ENCODE data around the gene KLHDC8A.
"Not testable (repeated sequence)": the region's sequence is repeated elsewhere in the genome, so short reads cannot be mapped to it uniquely, and the experiment has no call there.

DNA sequence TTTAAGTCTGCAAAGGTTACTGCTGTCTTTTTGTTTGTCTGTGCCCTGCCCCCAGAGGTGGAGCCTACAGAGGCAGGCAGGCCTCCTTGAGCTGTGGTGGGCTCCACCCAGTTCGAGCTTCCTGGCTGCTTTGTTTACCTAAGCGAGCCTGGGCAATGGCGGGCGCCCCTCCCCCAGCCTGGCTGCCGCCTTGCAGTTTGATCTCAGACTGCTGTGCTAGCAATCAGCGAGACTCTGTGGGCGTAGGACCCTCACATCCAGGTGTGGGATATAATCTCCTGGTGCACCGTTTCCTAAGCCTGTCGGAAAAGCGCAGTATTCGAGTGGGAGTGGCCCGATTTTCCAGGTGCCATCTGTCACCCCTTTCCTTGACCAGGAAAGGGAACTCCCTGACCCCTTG is 49.5 kb upstream of the KLHDC8A start:
- TF ChIP-seq, protein P1, sequence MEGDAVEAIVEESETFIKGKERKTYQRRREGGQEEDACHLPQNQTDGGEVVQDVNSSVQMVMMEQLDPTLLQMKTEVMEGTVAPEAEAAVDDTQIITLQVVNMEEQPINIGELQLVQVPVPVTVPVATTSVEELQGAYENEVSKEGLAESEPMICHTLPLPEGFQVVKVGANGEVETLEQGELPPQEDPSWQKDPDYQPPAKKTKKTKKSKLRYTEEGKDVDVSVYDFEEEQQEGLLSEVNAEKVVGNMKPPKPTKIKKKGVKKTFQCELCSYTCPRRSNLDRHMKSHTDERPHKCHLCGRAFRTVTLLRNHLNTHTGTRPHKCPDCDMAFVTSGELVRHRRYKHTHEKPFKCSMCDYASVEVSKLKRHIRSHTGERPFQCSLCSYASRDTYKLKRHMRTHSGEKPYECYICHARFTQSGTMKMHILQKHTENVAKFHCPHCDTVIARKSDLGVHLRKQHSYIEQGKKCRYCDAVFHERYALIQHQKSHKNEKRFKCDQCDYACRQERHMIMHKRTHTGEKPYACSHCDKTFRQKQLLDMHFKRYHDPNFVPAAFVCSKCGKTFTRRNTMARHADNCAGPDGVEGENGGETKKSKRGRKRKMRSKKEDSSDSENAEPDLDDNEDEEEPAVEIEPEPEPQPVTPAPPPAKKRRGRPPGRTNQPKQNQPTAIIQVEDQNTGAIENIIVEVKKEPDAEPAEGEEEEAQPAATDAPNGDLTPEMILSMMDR (IDR thresholded peaks at IDR 0.05), result not testable (repeated sequence)
- not testable (repeated sequence) for TF ChIP-seq EP300 (IDR thresholded peaks at IDR 0.05)

Measured in tibial nerve (tissue), 4 donors.